Loucy (cell line): ENCODE measurements around the gene GNAZ.

ENCODE experiments used
- H2AFZ ChIP-seq: fragments of 200-600 bp; sonication (generic); 2 replicates; pipeline ENCODE4 v1.6.0; 2016; ENCODE audit warnings: antibody characterized with exemption, mild to moderate bottlenecking, low read length, moderate library complexity
- H3F3A ChIP-seq: fragments of 200-600 bp; 2 replicates; pipeline ENCODE4 v1.6.0; 2016; ENCODE audit warnings: antibody characterized with exemption, low read depth, mild to moderate bottlenecking
- H3K27me3 ChIP-seq: fragments of 200-600 bp; sonication (generic); 2 replicates; pipeline ENCODE4 v1.6.1; 2014; ENCODE audit warnings: low read length, mild to moderate bottlenecking; ENCODE audit not compliant: insufficient read depth, poor library complexity, severe bottlenecking
- H3K36me3 ChIP-seq: fragments of 200-600 bp; sonication (generic); 2 replicates; pipeline ENCODE4 v1.6.1; 2016; ENCODE audit warnings: low read length; ENCODE audit not compliant: insufficient read depth
- H3K4me1 ChIP-seq: fragments of 200-600 bp; sonication (generic); 2 replicates; pipeline ENCODE4 v1.5.1; 2014; ENCODE audit warnings: low read length, mild to moderate bottlenecking; ENCODE audit not compliant: insufficient read depth, poor library complexity, severe bottlenecking
- H3K4me2 ChIP-seq: fragments of 200-600 bp; sonication (generic); 2 replicates; pipeline ENCODE4 v1.6.0; 2014; ENCODE audit warnings: antibody characterized with exemption, low read length, low read depth, mild to moderate bottlenecking; ENCODE audit not compliant: poor library complexity, severe bottlenecking
- H3K4me3 ChIP-seq: fragments of 200-600 bp; sonication (generic); 2 replicates; pipeline ENCODE4 v1.5.1; 2014; ENCODE audit warnings: low read length, mild to moderate bottlenecking, mixed read lengths; ENCODE audit not compliant: poor library complexity, severe bottlenecking
- H3K79me2 ChIP-seq: fragments of 200-600 bp; sonication (generic); 2 replicates; pipeline ENCODE4 v1.6.1; 2014; ENCODE audit warnings: low read length; ENCODE audit not compliant: insufficient read depth
- H3K9ac ChIP-seq: fragments of 200-600 bp; sonication (generic); 2 replicates; pipeline ENCODE4 v1.6.0; 2014; ENCODE audit warnings: mild to moderate bottlenecking, low read depth, low read length, moderate library complexity; ENCODE audit not compliant: poor library complexity, severe bottlenecking
- H3K9me2 ChIP-seq: fragments of 200-600 bp; sonication (generic); replicated peaks from 2 replicates; pipeline ENCODE4 v1.6.1; 2016; ENCODE audit warnings: low read depth, low read length, mixed read lengths
- H3K9me3 ChIP-seq: fragments of 200-600 bp; sonication (generic); 2 replicates; pipeline ENCODE4 v1.6.1; 2014; ENCODE audit warnings: mild to moderate bottlenecking, antibody characterized with exemption, low read length, low read depth; ENCODE audit not compliant: insufficient read depth
- H4K20me1 ChIP-seq: fragments of 200-600 bp; sonication (generic); 2 replicates; pipeline ENCODE4 v1.6.0; 2014; ENCODE audit warnings: antibody characterized with exemption, low read length, mild to moderate bottlenecking; ENCODE audit not compliant: insufficient read depth, poor library complexity, severe bottlenecking
- EZH2phosphoT487 ChIP-seq: fragments of 200-600 bp; IDR thresholded peaks from 2 replicates; pipeline ENCODE4 v1.6.1; 2018; ENCODE audit warnings: antibody characterized with exemption, mild to moderate bottlenecking, moderate library complexity, borderline replicate concordance
- TF ChIP-seq, protein P1 (sequence below): fragments of 200-600 bp; sonication (generic); conservative IDR thresholded peaks from 2 replicates; pipeline ENCODE4 v1.5.1; 2014; ENCODE audit warnings: mild to moderate bottlenecking, antibody characterized with exemption, low read length

GNAZ gene

DNA sequence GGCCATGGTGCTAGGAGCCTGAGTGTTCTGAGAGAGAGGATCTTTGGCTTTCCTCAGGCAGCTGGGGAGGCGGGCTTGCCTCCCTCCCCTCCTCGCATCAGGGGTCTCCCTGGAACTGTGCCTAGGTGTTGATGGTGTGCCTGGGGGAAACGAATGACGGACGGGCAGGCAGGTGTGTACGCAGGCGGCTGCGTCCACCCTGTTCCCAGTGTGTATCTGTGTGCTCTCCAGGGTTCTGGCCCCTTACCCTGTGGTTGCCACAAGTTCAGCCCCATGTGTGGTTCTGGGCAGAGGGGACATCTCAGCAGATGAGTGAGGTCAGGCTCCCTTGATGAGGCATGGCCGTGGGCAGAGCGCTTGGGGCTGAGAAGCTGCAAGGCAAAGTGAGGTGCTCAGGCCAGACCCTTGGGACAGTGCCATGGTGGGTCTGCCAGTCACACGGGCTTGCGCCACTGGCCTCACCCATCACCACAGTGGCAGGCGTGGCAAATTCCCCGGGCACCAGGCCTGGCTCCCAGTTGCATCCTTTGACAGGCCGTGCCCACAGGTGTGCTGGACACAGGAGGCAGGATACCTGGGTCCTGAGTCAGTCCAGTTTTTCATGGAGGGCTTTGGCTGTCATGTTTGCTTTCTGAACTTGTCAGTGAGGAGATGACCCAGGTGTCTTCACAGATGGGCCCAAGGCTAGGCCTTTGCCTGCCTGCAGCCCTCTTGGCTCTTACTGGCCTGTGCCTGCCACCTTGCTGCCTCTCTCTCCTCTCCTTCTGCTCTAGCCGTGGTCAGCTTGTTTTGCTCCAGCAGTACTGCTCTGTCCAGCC is 27.3 kb downstream of the GNAZ start:
- H3K79me2 ChIP-seq, result no peaks in the 10 kb centered on the region
- H3F3A ChIP-seq, result no peaks in the 10 kb centered on the region
- H2AFZ ChIP-seq, result no peak overlapping the region
- H3K36me3 ChIP-seq, result no peaks in the 10 kb centered on the region
- H3K27me3 ChIP-seq, result no peaks in the 10 kb centered on the region
- TF ChIP-seq EZH2phosphoT487, result no peak
- TF ChIP-seq, protein P1, sequence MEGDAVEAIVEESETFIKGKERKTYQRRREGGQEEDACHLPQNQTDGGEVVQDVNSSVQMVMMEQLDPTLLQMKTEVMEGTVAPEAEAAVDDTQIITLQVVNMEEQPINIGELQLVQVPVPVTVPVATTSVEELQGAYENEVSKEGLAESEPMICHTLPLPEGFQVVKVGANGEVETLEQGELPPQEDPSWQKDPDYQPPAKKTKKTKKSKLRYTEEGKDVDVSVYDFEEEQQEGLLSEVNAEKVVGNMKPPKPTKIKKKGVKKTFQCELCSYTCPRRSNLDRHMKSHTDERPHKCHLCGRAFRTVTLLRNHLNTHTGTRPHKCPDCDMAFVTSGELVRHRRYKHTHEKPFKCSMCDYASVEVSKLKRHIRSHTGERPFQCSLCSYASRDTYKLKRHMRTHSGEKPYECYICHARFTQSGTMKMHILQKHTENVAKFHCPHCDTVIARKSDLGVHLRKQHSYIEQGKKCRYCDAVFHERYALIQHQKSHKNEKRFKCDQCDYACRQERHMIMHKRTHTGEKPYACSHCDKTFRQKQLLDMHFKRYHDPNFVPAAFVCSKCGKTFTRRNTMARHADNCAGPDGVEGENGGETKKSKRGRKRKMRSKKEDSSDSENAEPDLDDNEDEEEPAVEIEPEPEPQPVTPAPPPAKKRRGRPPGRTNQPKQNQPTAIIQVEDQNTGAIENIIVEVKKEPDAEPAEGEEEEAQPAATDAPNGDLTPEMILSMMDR, result no peak
- no peak overlapping the region for H3K4me3 ChIP-seq
- no peaks in the 10 kb centered on the region for H3K4me1 ChIP-seq
- no peak overlapping the region for H3K9ac ChIP-seq
- H3K4me2 ChIP-seq, result no peak overlapping the region
- H3K9me3 ChIP-seq, result no peaks in the 10 kb centered on the region
- H4K20me1 ChIP-seq, result no peaks in the 10 kb centered on the region
- H3K9me2 ChIP-seq, result no peaks in the 10 kb centered on the region

DNA sequence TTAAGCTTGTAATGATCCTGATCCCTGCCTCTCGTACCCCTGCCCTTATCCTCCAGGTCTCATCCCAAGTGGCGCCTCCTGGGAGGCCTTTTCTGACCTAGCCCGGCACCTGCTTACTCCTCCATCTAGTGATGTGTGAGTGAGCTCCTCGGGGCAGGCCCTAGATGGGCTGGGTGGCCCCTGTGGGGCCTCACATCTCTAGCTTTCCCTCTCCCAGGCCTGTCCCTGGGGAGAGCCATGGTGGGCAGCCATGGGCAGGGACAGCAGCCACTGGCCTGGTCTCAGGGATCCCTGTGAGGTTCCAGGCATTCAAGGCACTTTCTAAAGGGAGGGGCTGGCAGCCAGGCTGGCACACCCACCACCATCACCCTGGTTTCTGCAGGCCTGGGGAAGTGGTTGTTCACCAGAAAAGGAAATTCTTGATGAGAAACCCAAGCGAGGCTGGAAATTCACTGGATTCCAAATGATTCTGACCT is 27.9 kb downstream of the GNAZ start:
- TF ChIP-seq, protein P1, result no peak
- no peak for TF ChIP-seq EZH2phosphoT487
- no peaks in the 10 kb centered on the region for H3K36me3 ChIP-seq
- no peak overlapping the region for H3K9ac ChIP-seq
- H3F3A ChIP-seq, result no peaks in the 10 kb centered on the region
- no peak overlapping the region for H3K4me3 ChIP-seq
- H3K79me2 ChIP-seq, result no peaks in the 10 kb centered on the region
- H4K20me1 ChIP-seq, result no peaks in the 10 kb centered on the region
- no peaks in the 10 kb centered on the region for H3K4me1 ChIP-seq
- H3K4me2 ChIP-seq, result no peak overlapping the region
- no peak overlapping the region for H2AFZ ChIP-seq
- H3K9me3 ChIP-seq, result no peaks in the 10 kb centered on the region
- H3K9me2 ChIP-seq, result no peaks in the 10 kb centered on the region
- H3K27me3 ChIP-seq, result no peaks in the 10 kb centered on the region

DNA sequence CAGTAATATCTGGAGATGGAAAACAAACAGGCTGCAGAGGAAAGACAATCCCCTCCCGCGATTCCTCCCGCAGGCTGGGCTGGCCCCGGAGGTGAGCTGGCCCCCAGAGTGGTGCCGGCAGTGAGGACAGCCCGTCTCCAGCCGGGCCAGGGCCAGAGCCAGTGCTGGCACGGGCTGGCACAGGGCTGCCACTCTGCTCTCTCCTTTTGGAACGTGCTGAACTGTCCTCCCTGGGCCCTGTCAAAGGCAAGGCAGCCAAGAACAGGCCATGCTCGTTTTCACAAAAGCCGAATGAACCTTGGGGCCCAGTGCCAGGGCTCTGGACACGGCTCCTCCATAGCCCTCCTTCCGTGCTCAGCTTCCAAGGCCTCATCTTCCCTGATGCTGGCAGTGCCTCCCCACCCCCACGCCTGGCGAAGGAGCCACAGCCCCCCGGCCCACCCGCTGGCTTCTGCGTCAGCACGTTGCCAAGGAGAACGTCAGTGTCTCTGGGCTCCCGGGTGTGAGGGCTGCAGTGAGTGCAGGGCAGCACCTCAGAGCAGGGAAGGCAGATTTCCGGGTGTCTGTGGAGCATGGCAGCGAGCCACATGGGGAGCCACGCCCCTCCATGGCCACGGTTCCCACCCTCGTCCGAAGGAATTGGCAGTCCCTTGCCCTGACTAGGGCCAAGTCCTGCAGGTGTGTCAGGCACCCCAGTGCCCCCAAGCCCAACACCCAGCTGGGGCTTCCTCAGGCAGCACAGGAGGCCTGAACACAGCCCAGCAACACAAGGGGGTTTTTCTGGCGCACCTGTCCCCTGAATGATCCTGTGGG is 28.6 kb downstream of the GNAZ start:
- TF ChIP-seq EZH2phosphoT487, result no peak
- TF ChIP-seq, protein P1, result no peak
- Histone ChIP-seq H3F3A (no peaks in the 10 kb centered on the region), H4K20me1 (no peaks in the 10 kb centered on the region), H3K4me2 (no peak overlapping the region), H3K9ac (no peak overlapping the region), H3K9me3 (no peaks in the 10 kb centered on the region), H3K27me3 (no peaks in the 10 kb centered on the region), H3K36me3 (no peaks in the 10 kb centered on the region), H3K4me3 (no peak overlapping the region), H3K79me2 (no peaks in the 10 kb centered on the region), H2AFZ (no peak overlapping the region), H3K4me1 (no peaks in the 10 kb centered on the region), H3K9me2 (no peaks in the 10 kb centered on the region)
